H1 (cell line): ENCODE results near the gene BIN2. TPM values are rescaled to one million over a fixed set of nuclear protein-coding genes. Genes with fewer than 3 reads are reported as not detected.

ENCODE experiments used
- BACH1 ChIP-seq: IDR thresholded peaks from 2 replicates; pipeline ENCODE4 v1.6.1; 2012; ENCODE audit warnings: low read length, improper control_type of control experiment
- CEBPB ChIP-seq: IDR thresholded peaks from 2 replicates; pipeline ENCODE4 v1.6.1; 2012; ENCODE audit warnings: low read depth, low read length
- EP300 ChIP-seq, 2 experiments: IDR thresholded peaks; 1 replicate in 1 of 2; 2 replicates in 1 of 2; pipeline ENCODE4 v1.6.1; 2011 to 2012; ENCODE audit warnings: low read depth in 2 of 2, low read length in 2 of 2, mild to moderate bottlenecking in 2 of 2, borderline replicate concordance in 1 of 2, inconsistent platforms in 1 of 2, moderate library complexity in 1 of 2
- KDM5A ChIP-seq: fragments of 200-600 bp; IDR thresholded peaks from 2 replicates; pipeline ENCODE4 v1.7.1; 2012; ENCODE audit warnings: mild to moderate bottlenecking, low read length, inconsistent platforms, mixed read lengths
- MAFK ChIP-seq: IDR thresholded peaks from 2 replicates; pipeline ENCODE4 v1.6.1; 2012; ENCODE audit warnings: low read depth, mild to moderate bottlenecking, improper control_type of control experiment, low read length
- RXRA ChIP-seq: IDR thresholded peaks from 2 replicates; pipeline ENCODE4 v1.6.1; 2011; ENCODE audit warnings: low read depth, mild to moderate bottlenecking, low read length, moderate library complexity; ENCODE audit not compliant: insufficient read depth
- SP4 ChIP-seq: IDR thresholded peaks from 2 replicates; pipeline ENCODE4 v1.6.1; 2012; ENCODE audit warnings: low read length, inconsistent platforms
- TEAD4 ChIP-seq: IDR thresholded peaks from 2 replicates; pipeline ENCODE4 v1.6.1; 2012; ENCODE audit warnings: low read depth, low read length, inconsistent platforms, mixed read lengths
- ZNF274 ChIP-seq: IDR thresholded peaks from 2 replicates; pipeline ENCODE4 v1.7.0; 2012; ENCODE audit warnings: low read length, borderline replicate concordance; ENCODE audit errors: extremely low read depth
- polyA plus RNA-seq, 7 experiments: library from polyadenylated mRNA; depleted of rRNA in 3 of 7; stranded (reverse) in 5 of 7; unstranded in 2 of 7; fragments of >200 nt in 5 of 7; fragments of 200-250 nt in 2 of 7; gene quantifications; 1 replicate in 5 of 7; 2 replicates in 1 of 7; 4 replicates in 1 of 7; pipeline versions ENCODE4 v1.2.1 to v1.2.3, GENCODE V29; 2011 to 2013; ENCODE audit warnings: missing spikeins in 2 of 7, mixed read lengths in 2 of 7
- total RNA-seq: library from RNA; stranded (reverse); fragmentation: NEBNext Ultra II Directional; extraction: Animal tissue kit (Norgen Biotek cat#: 25700); gene quantifications from 2 replicates; pipeline ENCODE4 v1.2.1, GENCODE V29; 2021
- TF ChIP-seq, protein P1 (sequence below): fragments of 300-600 bp; sonication (generic); IDR thresholded peaks from 2 replicates; pipeline ENCODE4 v1.7.1; 2012; ENCODE audit warnings: low read length, moderate library complexity, mild to moderate bottlenecking, inconsistent platforms; ENCODE audit not compliant: insufficient replicate concordance

BIN2 gene
- total and polyA plus RNA-seq, 2 of the 8 experiments (the other 6 are each of a cell fraction or from before 2014, with no cell fraction given), result not detected

DNA sequence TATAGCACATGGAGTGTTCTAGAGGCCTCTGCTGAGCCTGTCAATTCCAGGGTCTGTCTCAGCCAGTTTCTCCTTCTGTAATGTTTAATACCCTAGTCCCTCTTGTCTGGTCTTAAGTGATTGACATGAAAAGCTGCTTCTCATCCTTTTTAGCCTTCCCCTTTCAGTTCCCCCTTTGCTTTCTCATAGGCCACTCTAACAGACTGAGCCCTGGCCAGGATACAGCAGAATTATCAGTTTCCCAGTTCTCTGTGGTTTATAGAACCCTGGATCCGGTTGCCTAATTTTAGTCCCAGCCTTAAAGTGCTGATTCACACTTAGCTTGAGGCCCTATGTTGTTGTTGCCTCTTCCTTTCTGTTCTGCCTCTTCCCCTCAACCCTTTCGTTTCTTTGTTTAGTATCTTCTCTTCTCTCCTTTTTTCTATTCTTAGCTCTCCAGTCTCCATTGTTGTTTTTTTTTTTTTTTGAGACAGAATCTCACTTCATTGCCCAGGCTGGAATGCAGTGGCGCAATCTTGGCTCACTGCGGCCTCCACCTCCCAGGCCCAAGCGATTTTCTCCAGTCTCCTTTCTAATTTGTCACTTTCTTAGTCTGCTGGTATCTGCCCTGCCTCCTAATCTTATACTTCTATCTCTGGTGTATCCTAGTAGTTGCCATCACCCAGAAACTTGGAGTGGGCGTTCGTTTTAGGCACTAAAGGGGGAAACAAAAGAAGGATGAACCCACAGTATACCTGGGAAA lies 2.9 kb upstream of the BIN2 start (continued):
- TF ChIP-seq, protein P1, sequence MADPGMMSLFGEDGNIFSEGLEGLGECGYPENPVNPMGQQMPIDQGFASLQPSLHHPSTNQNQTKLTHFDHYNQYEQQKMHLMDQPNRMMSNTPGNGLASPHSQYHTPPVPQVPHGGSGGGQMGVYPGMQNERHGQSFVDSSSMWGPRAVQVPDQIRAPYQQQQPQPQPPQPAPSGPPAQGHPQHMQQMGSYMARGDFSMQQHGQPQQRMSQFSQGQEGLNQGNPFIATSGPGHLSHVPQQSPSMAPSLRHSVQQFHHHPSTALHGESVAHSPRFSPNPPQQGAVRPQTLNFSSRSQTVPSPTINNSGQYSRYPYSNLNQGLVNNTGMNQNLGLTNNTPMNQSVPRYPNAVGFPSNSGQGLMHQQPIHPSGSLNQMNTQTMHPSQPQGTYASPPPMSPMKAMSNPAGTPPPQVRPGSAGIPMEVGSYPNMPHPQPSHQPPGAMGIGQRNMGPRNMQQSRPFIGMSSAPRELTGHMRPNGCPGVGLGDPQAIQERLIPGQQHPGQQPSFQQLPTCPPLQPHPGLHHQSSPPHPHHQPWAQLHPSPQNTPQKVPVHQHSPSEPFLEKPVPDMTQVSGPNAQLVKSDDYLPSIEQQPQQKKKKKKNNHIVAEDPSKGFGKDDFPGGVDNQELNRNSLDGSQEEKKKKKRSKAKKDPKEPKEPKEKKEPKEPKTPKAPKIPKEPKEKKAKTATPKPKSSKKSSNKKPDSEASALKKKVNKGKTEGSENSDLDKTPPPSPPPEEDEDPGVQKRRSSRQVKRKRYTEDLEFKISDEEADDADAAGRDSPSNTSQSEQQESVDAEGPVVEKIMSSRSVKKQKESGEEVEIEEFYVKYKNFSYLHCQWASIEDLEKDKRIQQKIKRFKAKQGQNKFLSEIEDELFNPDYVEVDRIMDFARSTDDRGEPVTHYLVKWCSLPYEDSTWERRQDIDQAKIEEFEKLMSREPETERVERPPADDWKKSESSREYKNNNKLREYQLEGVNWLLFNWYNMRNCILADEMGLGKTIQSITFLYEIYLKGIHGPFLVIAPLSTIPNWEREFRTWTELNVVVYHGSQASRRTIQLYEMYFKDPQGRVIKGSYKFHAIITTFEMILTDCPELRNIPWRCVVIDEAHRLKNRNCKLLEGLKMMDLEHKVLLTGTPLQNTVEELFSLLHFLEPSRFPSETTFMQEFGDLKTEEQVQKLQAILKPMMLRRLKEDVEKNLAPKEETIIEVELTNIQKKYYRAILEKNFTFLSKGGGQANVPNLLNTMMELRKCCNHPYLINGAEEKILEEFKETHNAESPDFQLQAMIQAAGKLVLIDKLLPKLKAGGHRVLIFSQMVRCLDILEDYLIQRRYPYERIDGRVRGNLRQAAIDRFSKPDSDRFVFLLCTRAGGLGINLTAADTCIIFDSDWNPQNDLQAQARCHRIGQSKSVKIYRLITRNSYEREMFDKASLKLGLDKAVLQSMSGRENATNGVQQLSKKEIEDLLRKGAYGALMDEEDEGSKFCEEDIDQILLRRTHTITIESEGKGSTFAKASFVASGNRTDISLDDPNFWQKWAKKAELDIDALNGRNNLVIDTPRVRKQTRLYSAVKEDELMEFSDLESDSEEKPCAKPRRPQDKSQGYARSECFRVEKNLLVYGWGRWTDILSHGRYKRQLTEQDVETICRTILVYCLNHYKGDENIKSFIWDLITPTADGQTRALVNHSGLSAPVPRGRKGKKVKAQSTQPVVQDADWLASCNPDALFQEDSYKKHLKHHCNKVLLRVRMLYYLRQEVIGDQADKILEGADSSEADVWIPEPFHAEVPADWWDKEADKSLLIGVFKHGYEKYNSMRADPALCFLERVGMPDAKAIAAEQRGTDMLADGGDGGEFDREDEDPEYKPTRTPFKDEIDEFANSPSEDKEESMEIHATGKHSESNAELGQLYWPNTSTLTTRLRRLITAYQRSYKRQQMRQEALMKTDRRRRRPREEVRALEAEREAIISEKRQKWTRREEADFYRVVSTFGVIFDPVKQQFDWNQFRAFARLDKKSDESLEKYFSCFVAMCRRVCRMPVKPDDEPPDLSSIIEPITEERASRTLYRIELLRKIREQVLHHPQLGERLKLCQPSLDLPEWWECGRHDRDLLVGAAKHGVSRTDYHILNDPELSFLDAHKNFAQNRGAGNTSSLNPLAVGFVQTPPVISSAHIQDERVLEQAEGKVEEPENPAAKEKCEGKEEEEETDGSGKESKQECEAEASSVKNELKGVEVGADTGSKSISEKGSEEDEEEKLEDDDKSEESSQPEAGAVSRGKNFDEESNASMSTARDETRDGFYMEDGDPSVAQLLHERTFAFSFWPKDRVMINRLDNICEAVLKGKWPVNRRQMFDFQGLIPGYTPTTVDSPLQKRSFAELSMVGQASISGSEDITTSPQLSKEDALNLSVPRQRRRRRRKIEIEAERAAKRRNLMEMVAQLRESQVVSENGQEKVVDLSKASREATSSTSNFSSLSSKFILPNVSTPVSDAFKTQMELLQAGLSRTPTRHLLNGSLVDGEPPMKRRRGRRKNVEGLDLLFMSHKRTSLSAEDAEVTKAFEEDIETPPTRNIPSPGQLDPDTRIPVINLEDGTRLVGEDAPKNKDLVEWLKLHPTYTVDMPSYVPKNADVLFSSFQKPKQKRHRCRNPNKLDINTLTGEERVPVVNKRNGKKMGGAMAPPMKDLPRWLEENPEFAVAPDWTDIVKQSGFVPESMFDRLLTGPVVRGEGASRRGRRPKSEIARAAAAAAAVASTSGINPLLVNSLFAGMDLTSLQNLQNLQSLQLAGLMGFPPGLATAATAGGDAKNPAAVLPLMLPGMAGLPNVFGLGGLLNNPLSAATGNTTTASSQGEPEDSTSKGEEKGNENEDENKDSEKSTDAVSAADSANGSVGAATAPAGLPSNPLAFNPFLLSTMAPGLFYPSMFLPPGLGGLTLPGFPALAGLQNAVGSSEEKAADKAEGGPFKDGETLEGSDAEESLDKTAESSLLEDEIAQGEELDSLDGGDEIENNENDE, result no peak
- no peak for TF ChIP-seq SP4
- TF ChIP-seq ZNF274, result no peak
- TF ChIP-seq TEAD4, result no peak
- TF ChIP-seq MAFK, result peak; percentile 39; the same call in 1 of the 2 replicates
- peak; percentile 56; the same call in 1 of the 2 replicates for TF ChIP-seq BACH1
- no peak for TF ChIP-seq RXRA
- peak; percentile 64 for TF ChIP-seq CEBPB
- no peak for TF ChIP-seq KDM5A
- no peak for TF ChIP-seq EP300 (IDR thresholded peaks at IDR 0.05; ENCODE audit: borderline replicate concordance in 1 of 2, low read depth in 2 of 2, low read length in 2 of 2)
